GM18499 (cell line): ENCODE data around the gene RCAN1.
"Not testable (repeated sequence)": the region's sequence is repeated elsewhere in the genome, so short reads cannot be mapped to it uniquely, and the experiment has no call there.

Experiments used
- ATAC-seq: cut with Tn5 transposase; IDR thresholded peaks from one replicate; pipeline ENCODE4 v1.9.1; 2021; ENCODE audit warnings: moderate number of reproducible peaks; ENCODE audit not compliant: insufficient read depth, unreplicated experiment

Gene RCAN1

GRCh38 chr21:34498623-34499022 is 116.3 kb downstream of the RCAN1 start:
- ATAC-seq: no peak

- ATAC-seq: not testable (repeated sequence)
Observed at GRCh38 chr21:34483854-34484253, 131.1 kb downstream of the RCAN1 start.

DNA sequence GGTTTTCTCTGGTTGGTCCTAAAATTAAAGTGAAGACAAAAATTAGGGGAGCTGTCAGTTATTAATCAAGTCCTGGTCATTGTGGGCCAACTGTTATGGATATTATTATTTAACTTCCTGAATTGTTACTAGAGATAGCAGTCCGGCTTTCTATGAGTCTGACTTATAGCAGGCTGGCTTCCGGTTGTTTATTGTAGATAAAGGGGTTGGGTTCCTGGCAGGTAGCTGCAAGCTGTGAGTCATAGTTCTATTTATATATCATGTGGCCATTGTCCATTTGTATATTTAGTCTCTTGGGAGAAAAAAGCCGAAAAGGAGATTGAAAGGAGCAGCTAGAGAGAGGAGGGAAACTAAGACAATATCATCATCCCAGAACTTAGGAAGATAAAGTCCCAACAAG is 131.5 kb downstream of the RCAN1 start:
- not testable (repeated sequence) for ATAC-seq

DNA sequence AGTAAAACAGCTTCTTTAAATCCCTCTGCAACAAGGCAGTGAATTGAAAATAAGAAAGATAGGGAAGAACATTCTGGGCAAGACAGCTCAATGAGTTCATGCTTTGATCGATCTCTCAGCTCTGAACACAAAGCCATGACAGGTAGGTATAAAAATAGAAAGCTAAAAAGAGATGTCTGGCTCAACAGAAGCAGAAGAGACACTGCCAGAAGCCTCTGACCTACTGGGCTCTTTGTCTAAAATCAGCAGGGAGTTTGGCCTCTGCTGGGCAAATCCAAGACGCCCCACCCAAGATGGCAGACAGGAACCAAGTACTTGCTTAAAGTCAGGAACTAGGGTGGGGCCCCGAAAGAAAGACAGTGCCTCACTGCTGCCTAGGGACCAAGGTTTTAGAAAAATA is 147.6 kb downstream of the RCAN1 start:
- not testable (repeated sequence) for ATAC-seq
